Activated gamma-delta T cell treated with Interleukin-2 at 50 U/mL for 16 hours (primary cell): ENCODE results near the gene ELMO1.

Source experiments
- DNase-seq: peaks from one replicate; pipeline ENCODE4 v3.0.0-alpha.2; 2020

Gene ELMO1

DNA sequence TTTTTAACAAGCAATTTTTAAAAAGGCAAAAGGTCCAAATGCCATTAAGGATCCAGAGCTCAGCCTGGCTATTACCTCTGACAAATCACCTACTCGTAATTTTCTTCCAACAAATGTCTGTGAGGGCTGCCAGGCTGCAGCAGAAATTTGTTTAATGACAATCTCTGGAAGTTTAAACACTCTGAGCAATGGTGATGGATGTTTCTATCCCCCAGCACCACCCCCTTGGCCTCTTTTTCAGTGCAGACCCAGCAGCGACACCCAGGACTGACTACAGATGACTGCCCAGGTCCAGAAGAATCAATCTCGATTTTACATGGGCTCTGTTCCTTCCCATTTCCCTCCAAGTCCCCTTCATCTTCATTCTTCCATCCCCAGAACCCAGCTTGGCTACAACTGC lies 523.0 kb downstream of the ELMO1 start:
- DNase-seq: no peak

DNA sequence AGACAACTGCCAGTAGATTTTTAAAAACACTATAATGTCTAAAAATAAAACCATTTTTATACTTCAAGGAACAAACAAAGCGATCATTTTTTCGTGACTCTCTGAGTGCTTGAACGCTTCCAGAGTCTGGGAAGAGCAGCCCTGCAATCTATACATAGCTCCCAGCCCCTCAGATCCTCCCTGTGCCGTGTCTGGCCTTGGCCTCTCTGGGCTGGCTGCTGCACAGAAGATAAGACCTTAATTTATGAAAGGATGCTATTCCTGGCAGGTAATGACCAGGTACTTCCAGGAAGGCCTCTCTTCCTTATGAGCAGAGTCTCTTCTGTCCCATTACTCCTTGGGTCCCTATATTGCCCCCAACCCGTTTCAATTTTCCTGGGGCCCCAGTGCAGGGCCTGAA lies 523.5 kb downstream of the ELMO1 start:
- DNase-seq: no peak

DNA sequence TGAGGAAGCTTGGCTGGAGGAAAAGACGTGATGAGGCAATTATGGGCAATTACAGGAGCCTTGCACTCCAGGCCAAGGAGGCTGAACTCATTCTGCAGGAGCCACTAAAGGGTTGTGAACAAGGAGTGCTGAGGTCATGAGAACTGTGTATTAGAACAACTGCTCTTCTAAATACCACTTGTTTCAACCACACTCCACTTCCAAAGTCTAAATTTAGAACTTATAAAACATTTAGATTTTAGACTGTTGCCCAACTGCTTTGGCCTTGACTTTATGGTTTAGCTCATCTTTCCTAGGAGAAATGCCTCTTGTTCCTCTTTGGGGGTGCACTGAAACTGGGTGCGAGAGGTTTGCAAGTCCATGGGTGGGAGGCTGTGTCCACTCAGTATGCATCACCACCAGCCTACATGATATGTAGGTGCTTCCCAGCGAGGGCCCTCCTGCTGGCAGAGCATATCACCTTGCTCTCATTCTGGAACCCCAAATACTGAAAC lies 524.7 kb downstream of the ELMO1 start:
- DNase-seq: no peak

DNA sequence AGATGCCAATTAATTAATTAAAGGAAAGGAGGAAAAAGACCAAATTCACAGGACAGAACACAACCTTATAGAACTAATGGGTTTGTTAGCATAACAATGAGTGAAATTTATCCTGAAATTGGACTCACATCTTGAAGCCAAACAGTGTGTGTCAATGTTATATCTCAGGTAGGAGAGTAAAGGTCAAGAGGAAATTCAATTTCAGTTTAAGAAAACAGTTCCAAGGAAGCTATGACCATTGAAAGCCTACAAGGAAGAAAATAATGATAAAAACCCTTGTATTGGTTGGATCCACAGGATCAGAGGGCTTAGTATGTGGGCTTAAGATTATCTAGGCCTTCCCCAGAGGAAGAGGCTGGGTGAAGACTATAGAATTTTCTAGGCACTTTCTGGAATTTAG lies 525.5 kb downstream of the ELMO1 start:
- DNase-seq: no peak

DNA sequence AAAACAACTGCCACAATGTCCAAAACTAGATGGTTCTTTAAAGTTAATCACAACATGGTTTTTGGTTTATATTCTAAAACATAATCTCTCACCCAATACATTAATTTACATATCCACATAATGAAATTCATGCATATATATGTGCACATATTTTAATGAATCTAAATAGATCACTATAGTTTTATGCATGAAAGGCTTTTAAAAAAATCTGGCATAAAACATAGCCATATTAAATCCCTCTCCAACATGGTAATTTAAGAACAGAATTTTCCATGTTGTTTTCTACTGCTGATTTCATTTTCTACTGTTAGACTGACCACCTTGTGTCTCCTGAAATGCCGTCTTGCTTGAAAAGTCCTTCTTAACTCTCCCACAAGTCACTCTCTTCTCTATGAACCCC lies 528.2 kb downstream of the ELMO1 start:
- DNase-seq: no peak

DNA sequence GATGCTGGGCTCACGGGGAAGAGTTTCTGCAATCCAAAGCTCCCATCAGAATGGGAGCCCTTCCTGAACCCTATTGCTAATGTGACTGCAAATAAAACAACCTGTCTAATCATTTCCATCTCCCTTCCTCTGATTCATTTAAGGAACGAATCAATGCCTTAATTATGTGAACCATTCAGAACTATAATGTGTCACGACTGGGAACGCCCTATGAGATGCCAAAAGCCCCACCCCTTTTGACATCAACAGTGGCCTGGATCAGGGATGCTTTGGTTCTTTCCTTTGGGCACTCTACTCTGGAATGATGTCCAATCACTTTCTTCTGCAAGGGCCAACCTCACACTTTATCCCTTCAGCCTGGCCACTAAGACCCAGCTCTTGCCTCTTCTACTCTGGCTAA lies 528.9 kb downstream of the ELMO1 start:
- DNase-seq: no peak

DNA sequence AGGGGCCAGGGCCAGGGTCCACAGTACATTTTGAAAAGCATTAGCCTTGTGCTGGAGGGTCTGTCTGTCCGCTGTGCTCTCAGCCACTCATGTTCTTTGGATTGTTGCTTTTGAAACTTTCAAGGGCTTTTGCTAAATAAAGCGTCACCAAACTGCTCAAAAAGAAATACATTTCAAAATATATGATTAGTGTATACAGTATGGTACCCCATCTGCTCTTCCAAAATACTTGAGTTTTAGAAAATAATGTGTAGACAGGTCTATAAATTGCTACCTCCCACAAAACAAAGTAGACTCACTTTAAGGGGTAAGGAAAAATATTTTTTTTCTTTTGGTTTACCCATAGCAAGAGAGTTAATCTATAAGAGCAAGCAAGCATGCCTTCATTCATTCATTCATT lies 530.1 kb downstream of the ELMO1 start:
- no peak for DNase-seq

DNA sequence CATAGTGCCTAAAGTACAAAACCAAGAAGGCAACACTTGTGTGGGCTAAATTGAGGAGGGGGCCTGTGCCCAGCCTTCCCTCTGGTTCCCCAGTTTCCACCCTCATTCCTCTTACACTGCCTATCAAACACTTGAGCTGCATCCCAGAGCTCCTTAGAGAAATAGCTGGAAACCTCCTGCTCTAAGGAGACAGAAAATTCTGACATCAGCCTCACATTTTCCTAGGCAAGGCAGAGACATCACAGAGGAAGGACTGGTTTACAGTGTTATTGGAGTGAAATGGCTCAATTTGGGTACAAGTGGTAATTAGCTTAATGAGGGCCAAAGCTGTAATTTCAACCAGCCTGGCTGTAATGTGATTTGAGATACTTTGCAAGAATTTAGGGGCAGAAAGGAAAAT lies 532.0 kb downstream of the ELMO1 start:
- no peak for DNase-seq

DNA sequence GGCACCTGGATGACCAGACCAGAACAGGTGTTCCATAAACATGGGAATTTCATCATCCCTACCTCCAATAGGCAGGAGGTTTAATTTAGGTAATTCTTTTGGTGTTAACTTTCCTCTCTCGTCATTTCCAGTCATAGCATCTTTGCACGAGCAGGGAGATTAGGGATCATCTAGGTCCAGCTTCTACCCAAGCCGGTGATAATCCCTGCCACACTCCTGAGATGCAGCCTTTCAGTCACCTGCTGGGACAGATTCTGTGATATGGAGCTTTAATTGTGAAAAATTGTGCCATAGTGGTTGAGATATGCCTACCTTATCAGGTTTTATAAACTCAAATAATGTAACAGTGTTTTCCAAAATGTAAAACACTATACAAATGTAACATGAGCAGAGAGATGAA lies 532.5 kb downstream of the ELMO1 start:
- no peak for DNase-seq

DNA sequence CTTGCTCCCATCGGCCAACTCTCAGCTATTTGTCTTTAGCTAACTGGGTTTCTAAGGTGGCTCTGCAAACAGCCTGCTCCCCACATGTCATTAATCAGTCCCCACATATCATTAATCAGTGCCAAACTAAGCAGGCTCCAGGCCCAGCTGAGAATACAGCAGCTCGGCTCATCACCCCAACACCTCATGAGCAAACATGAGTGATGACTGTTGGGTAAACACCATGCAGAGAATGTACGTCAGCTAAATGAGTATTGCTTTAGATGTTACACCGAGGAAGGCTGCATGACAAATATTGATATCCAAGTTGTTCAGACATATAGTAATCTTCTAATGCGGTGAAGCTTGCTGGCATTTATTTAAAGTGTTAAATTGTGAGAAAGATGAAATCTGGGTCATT lies 536.9 kb downstream of the ELMO1 start:
- DNase-seq: no peak

DNA sequence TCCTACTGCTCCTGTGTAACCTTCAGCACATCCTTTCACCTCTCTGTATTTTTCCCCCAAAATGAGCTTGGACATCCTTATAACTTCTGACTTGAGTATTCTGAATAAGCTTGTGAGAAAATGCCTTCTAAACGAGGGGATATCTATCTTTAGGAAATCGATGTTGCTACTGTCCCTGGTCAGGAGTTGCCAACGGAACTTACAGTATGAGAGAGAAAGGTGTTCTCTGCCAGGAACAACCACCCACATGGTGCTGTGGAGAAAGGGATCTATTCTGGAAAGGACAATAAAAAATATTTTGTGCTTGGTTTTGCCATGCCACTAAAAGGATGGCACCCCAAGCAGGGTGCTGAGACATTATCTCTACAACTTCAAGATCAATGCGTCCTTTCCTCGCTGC lies 537.8 kb downstream of the ELMO1 start:
- no peak for DNase-seq

DNA sequence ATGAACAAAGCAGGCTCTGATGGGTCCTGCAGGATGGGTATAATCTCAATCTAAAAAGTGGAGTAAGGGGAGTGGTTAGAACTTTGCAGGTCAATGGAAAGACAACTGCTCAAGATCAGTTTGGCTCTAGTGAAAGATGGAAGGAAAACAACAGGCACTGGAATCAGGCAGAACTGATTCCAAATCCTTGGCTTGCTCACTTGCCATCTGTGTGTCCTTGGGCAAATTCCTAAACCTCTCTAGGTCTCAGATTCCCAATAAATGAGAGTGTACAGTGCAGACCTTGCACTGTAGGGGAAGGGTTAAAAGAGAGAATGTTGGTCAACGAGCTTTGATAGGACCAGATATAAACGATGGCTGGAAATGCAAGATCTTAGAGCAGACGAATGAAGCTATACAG lies 538.3 kb downstream of the ELMO1 start:
- DNase-seq: no peak

DNA sequence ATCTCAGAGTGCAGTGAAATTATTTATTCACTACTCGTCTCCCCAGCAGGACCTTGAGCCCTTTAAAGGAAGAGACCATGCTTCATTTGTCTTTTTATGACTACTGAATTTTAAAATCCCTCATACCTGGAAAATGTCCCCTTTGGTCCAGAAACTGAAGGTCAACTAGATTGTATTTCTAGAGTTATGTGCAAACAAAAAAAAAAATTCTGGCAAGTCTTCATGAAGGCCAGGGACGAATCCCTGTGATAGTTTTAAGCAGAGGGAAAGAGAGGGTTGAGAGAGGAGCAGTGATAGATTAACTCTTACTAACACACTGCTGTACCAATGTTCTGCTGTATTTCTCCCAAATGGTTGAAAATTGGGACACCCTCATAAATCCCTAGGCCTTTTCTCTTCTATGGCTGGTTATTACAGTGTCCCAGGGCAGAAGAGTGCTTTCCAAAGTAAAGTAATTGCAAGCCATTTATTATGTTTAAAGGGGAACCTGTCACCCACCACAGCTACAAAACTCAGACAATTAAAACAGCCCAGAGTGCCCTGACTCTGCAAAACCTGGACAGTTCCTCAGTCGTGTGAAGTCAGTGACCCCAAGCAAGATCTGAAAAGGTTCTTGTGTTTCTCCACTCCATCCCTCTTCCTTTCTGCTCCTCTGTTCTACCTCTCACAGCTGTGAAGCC lies 541.6 kb downstream of the ELMO1 start:
- no peak for DNase-seq

DNA sequence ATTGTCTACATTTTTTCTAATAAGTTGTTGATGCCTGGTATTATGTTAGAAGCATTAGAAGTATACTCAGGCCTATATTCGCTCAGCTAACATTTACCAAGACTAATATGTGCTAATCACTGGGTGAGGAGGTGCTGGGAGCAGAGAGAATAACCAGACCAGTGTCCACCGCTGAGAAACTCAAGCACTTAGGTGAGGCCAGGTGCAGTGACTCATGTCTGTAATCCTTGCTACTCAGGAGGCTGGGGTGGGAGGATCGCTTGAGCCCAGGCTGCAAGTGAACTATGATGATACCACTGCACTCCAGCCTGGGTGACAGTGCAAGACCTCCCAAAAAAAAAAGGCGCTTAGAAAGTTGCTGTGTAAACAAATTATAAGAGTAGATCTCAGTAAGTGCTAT lies 542.2 kb downstream of the ELMO1 start:
- no peak for DNase-seq

DNA sequence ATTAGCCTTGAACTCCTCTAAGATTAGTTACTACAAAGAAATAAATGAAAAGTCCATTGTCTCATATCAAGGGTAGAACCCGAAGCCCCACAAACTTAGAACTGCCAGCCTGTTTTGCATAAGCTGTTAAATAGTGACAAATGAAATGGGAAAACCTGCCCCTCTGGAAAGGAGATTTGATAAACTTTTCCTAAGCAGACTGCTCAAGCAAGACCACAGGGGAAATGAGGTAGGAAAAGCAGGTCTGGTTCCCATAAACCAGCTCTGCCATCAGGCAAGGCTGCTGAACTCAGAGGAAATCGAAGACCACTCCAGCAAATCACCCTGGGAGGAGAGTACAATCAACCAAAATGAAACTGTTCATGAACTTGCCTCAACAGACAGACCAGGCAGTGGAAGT lies 542.8 kb downstream of the ELMO1 start:
- no peak for DNase-seq

DNA sequence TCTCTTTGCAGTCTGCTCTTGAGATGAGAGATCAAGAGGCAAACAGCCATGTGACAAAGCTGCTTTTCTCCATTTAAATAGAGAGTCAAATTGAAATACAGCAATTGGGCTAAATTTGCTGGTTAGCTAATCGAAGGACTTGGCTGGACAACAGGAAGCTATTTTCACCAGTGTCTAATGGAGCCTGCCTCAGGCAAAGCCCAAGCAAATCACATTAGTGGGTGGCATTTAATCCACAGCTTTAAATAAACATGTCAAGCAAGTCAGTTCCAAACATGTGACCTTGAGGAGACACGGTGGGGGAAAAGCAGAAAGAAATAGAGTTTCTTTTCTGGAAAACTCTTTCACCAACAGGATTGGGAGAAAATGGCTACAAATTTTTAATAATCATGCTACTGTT lies 543.9 kb downstream of the ELMO1 start:
- DNase-seq: no peak

DNA sequence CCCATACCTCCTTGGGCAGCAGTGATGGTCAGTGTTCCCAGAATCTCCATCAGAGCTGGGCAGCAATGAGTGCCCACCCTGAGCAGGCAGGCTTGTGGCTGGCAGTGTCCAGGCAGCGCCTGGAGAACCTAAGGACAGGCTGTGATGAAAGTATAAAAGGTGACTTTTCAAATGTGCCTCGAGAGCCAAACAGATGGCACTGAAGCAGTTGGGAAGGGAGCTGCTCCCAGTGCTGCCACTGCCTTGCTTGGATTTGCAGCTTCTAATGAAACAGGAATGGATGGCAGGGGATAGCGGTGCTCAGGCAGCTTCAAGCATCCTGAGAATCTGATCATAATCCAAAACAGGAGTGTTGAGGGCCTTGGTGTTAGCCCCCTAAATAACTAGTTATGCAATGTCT lies 544.6 kb downstream of the ELMO1 start:
- no peak for DNase-seq

DNA sequence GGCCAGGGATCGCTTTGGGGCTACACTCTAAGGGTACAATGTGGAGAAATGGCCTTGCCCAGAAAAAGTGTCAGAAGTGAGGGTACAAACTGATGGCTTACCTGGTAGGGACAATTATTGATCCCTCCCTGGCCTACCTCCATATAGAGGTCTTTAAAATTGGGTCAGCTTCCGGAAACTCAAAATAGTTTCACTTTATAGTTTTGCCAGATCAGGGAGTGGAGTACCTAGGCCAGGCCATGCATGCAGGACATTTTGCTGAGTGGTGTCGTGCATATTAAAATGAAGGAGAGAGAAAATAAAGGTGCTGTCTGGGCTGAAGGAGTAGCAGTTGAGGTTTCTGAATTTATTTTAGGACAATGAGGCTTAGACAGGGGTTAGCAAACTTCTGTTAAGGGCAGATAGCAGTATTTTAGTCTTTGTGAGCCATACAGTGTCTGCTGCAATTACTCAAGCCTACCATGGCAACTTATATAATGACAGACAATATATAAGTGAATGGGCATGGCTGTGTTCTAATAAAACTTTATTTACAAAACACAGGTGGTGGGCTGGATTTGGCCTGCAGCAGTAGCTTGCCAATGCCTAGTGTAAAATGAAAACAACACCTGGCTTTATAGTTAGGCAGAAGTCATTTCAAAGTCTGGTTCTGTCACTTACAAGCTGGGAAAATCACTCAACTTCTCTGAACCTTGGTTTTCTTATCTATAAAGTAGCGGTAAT lies 547.5 kb downstream of the ELMO1 start:
- no peak for DNase-seq

DNA sequence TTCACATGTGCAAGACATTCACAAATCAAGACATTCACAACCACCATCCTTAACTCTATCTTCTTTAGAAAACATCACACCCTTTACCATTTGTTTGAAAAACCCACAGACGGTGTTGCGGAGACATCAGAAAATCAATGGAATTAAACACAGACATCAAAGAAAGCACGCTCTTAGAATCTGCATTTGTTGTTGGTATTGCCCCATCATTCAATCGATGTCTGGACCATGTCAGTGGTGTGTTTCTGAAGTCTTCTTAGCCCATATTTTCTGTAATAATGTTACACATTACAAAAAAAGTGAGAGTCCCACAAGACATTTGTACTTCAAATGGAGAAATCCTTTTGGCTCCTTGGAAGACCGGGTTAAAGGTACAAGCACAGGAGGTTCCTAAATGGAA lies 550.5 kb downstream of the ELMO1 start:
- DNase-seq: no peak

DNA sequence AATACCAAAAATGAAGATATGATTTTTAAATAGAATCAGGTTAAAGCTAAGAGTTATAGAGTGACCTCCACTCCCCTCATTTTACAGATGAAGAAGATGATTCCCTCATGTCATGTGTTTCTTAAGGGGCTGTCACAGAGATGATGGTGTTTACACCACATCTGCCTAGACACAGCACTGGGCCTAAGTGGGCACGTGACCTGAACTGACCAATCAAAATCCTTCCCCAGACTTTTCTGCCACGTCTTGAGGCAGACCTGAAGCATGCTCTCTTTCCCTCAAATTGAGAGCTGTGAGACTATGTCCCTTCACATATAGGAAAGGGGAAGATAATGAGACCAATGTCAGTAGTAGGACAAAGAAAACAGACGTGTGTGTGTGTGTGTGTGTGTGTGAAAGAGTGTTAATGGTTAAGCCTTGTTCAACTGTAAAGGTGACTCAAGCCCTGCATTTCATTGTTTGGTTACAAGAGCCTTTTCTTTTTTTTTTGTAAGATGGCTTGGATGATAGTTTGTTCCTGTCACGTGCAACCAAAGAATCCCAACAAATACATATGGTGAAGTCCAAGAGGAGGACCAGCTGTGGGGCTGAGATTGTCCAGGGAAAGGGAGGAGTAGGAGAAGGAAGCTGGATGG lies 551.6 kb downstream of the ELMO1 start:
- no peak for DNase-seq

DNA sequence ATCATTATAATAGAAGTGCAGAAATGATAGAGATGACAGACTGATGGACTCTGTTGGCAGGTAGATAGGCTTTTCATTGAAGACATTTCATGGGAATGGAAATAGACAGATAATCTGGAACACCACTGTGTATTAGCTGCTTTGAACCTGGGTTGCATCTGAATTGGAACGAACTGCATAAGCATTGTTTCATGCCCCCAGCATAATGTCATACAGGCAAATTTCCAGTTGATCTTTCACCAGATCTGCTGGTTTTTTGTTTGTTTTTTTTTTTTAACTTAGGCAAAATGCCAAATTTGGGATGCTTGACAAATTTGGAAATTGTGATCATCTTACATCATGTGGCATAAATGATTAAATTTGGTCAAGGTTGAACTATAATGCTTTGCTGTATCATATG lies 552.2 kb downstream of the ELMO1 start:
- no peak for DNase-seq

DNA sequence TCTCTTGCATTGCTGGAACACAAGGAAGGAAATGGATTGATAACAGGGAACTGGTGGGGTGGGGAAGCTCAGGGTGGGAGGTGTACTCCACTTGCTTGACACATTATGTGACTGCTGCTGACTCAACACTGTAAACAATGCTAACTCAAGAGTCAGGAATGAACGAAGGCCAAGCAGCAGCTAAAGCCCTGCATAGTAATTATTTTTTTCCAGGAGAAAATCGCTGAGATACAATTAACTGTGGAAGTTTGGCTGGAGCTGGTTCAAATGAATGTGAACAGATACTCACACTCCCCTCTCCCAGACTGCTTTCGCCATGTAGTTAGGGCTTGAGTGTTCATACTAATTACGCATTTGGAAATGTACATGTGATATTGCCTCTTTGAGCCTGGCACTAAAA lies 553.5 kb downstream of the ELMO1 start:
- no peak for DNase-seq

DNA sequence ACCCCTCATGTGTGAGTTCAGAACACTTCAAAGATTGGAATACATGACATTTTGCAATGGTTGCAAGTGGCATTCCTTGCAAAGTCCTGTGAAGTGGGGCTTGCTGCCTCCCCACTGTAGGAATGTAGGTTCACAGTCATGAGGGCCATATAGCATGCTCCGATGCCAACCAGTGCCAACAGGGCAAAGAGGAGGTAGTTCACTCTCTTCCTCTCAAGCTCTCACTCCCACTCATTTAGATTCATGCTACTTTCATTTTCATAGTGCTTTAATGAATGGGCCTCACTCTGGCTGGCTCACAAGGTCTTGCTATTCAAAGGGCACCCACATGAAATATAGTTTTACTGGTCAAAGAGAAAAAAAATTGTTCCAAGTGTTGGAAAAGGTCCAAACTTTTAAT lies 554.5 kb downstream of the ELMO1 start:
- DNase-seq: no peak

DNA sequence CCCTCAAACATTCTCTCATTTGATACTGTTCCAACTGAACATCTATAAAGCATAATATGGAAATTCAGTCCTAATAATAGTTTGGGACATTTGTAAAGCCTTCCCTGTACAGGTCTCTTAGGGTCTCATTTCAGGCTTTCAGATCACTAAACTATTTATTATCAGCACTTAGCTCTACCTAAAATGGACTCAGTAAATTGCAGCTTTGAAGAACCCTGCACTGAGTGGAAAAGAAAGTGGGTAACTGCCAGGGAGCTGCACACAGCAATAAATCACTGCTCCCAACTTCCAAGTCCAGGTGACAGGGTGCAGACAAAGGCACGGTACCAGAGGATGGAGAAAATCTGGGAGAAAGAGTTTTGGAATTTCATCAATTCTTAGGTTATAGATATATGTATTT lies 559.5 kb downstream of the ELMO1 start:
- no peak for DNase-seq
